Measurements from ENCODE around the gene MRGPRD.

MRGPRD gene

DNA sequence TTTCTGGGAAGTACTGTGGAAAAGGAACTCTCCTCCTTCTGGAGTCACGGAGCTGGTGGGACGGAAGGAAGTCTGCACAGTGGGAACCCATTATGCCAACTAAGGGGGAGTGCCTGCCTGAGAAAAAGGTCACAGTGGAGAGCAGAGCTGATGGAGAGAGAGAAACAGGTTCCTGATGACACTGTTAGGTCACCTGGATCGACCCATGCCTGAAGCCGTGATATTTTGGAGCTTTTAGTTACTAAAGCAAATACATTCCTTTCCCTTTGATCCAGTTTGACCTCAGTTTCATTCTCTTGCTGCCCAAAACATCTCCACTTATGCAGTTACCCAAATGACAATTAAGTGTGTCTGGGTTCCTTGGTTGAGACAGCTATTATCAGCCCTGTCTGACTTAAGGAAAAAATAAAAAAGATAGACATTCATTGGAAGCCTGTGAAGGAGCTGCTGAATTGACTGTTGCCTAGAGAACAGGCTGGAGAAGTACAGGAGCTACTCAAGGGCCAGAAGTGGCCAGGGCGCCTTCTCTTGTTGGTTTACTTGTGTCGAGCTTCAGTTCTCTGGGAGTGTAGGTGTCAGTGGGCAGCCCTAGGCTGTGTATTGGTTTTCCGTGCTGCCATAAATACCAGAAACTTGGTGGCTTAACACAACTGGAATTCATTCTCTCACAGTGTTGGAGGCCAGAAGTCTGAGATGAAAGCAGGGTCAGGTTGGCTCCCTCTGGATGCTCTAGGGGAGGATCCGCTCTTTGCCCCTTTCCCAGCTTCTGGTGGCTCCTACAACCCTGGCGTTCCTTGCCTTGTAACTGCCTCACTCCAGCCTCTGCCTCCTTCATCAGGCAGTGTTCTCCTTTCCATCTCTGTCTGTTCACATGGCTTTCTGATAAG lies 13.6 kb downstream of the MRGPRD start:
- DNase-seq, result no peak

DNA sequence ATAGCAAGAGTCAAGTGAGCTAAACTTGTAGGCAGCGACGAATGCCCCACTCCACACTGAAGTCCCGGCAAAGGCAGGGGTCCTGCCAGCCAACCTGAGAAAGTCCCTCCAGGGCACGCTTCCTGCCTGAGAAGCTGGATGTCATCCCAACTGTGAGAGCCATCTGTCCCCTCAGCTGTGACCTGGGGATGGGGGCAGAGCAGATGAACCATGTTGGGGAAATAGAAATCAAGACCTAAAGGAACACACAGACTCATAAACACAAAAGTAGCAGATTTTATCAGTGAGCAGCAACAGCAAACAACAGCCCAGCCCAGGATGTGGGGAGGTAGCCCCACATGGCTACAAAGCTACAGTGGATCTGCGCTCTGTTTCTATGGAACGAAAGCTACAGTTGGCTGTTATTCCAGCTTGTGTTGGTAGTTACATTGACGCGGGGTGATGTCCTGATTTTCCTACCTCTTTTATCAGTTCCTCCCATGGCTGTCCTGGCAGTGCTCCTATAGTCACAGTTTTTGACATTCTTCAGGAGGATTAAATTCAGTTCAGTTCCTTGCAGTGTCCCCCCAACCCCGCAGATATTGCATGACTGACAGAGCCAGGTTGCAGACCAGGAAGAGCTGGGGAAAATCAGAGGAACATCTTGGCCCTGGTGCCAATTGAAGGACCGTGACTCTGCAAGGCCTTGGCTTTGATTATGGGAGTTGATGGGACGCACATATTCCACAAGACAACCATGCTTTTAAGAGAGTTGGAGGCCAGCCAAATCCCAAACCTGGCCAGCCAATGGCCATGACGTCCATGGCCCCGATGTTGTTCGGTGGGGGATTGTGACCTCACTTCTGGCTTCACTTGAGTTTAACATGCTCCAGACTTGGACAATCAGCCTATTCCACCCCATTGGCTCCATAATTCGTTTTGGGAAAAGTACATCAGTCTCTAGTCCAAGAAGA lies 14.6 kb downstream of the MRGPRD start:
- DNase-seq, result no peak

DNA sequence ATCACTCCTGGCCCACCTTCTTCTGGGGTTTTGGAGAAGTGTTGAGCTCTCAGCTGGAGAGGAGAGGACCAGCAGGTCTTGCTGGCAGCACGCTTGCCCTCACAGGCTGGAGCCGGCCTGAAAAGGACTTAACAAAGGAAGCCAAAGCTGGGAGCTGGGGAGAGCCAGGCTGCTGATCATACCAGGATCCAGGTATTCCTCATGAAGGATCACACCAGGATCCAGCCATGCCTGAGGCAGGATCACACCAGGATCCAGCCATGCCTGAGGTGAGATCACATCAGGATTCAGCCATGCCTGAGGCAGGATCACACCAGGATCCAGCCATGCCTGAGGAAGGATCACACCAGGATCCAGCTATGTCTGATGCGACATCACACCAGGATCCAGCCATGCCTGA lies 17.0 kb downstream of the MRGPRD start:
- no peak for DNase-seq

DNA sequence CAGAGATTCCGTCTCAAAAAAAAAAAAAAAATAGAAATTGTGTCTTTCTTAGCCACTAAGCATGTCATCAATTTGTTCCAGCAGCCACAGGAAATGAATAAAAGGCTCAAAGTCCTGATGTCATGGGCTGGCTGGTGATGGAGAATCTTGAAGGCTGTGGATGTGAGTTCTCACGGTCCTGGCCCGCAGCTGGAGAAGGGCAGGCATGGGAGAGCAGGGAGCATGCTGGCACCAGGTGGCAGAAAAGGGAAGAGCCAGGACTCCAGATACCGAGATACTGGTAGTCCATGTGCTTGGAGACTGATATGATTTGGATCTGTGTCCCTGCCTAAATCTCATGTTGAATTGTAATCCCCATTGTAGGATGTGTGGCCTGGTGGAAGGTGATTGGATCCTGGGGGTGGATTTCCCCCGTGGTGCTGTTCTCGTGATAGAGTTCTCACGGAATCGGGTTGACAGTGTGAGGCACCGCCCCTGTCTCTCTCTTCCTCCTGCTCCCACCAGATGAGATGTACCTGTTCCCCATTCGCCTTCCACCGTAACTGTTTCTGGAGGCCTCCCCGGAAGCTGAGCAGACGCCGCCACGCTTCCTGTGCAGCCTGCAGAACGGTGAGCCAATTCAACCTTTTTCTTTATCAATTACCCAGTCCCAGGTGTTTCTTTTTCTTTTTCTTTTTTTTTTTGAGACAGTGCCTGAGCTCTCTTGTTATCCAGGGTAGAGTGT lies 18.1 kb downstream of the MRGPRD start:
- no peak for DNase-seq

DNA sequence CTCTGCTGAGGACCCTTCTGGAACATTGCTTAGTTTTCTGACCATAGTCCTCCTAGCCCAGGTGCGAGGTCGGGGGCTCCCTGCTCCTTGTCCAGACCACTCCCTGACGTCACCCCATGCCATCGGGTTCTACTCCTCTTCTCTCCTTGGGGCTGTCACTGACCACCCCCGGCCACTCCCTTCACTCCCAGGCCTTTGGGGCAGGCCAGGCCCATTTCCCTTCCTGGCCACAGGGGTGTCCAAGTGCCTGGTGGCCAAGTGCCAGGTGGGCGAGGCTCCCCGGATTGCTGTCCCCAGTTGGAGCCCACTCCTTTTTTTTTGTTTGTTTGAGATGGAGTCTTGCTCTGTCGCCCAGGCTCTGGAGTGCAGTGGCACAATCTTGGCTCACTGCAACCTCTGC lies 19.5 kb downstream of the MRGPRD start:
- no peak for DNase-seq

DNA sequence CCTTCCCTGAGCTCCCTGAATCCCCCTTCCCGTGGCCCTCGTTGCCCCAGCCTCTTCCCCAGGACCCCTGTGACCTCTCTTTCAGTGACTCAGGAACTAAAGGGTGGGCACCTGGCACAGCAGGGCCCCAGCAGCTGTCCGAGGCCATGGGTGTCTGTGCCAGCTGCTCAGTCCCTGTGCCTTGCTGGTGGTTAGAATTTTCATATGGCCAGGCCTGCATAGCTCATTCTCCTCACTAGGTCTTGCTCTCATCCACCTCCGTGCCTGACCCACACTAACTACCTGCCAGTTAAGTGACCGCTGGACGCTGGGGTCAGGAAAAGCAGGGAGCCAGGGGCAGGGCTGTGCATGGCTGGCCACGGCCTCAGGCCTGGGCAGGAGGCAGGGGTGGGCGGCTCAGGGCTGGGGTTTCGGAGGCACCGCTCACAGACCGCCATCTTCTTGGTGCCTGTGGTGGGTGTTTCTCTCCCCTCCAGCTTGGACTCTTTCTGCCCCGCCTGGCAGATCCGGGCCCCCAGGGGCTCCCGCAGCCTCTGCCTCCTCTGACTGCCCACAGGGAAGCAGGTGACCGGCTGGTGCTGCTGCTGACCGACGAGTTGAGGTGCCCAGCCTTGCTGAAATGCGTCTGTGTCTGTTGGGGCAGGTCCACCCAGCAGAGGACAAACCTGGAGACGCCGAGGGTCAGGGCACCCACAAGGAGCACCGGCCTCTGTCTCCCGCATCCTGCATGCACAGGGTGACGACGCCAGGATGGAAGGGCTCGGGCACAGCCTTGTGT lies 20.3 kb downstream of the MRGPRD start:
- DNase-seq, result no peak

DNA sequence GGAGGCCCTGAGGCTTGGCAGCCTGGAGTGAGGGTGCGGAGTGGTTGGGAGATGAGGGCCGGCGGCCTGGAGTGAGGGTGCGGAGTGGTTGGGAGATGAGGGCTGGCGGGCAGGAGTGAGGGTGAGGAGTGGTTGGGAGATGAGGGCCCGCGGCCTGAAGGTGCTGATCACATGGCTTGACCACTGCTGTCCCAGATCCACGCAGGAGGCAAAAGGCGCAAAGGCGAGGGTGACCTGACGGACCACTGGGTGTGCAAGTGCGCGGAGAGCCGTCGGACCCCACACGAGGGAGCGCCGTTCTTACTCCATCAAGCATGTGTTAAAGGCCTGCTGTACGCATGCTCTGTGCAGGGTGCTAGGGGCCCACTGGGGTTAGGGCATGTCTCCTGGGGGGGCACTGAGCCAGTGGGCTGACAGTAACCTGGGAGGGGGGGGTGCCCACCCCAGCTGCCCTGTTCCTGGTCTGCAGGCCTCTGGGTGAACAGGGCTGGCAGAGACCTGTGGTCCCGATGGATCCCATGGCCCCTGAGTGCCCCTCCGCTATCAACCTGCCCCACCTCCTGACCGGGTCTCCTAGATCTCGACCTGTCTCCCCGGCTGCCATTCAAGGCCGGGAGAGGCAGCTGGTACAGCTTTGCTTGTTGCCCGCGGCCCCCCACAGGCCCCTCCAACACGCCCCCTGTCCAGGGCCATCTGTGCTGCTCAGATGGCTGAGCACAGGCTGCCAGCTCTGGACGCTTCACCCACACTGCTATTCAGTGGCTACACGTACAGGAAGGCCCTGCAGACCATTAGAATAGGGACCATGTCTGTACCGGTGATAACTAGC lies 21.1 kb downstream of the MRGPRD start:
- DNase-seq, result no peak

- DNase-seq, result no peak
Measured at GRCh38 chr11:68958211-68958610, 22.6 kb downstream of the MRGPRD start.

GRCh38 chr11:68956547-68957254 lies 24.1 kb downstream of the MRGPRD start:
- DNase-seq, result no peak

DNA sequence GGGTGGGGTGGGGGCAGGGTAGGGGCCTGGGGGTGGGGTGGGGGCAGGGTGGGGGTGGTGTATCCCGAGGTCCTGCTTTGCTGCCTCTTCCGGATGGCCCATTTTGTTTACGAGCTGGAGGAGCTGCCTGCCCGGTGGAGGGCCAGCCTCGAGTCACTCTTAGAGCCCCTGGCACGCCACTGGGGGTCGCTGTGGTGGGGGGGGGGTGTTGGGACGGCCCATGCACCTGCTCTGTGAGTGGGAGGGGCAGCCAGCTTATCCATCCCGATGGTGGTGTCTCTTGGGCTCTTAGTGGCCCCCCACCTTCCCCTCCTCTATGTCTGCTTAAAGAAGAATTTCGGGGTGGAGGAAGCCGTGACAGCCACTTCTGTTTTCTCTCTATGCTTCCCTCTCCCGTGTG lies 24.6 kb downstream of the MRGPRD start:
- DNase-seq, result no peak

DNA sequence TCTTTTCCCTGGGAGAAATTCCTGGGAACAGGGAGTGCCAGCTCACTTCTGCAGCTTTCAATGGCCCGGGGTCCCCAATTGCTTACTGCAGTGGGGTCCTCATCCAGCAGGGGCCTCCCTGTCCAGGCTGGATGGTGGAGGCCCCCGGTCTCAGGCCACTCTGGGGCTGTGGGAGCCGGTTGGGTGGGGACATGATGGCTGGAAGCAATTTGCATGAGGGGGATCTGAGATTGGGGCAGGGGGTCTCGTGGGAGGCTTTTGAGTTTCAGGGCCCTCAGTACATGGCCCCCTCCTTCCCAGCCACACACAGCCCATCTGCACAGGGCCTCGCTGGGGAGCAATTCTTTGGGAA lies 25.2 kb downstream of the MRGPRD start:
- DNase-seq, result no peak

DNA sequence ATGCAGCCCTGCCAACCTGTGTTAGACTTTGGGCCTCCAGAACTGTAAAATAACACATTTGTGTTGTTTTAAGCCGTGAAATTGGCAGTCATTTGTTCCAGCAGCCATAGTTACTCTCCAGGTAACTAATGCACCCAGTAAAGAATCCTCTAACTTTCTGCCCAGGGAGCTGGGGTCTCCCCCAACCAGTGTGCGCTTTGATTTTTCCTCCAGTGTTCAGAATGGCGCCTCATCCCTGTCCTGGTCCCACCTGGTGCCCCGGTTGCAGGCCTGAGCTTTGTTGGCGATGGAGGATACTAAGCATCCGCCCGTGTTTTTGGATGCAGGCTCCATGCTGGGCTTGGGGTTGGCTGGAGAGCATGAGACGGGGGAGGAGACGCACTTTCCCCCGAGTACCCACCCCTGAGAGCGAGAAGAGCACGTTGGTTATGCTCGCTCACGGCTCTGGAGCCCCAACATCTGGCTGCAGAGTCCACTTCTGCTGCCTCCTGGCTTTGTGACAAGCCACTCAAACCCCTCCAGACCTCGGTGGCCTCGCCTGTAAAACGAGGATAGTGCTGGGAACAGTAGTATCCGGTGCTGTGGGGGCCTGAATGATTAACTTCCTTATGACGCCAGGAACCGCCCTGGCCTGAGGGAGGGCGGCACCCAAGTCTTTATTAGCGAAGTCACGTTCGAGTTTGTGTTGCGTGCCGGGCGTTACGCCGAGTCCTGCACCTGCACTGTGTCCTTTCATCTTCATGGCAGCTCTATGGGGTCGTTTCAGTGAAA lies 25.8 kb downstream of the MRGPRD start:
- DNase-seq, result no peak

DNA sequence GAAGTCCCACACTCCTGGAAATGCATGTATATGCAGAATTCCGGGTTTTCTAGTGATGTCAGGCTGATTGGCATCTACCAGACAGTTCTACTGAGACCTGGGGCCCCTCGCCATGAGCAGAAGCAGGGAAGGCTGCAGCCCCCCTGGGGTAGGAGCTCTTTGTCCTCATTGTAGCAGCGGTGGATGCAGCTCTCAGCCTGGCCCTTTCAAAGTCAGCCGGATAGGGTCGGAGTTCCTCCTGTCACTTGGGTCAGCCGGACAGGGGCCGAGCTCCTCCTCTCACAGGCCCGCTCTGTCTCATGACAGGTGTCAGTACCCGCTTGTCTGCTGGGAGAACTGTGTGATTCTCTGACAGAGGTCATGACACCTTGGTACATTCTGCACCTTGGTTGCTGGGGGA lies 30.0 kb downstream of the MRGPRD start:
- DNase-seq, result no peak

- DNase-seq, result no peak
Measured at GRCh38 chr11:68950270-68950669, 30.5 kb downstream of the MRGPRD start.

DNA sequence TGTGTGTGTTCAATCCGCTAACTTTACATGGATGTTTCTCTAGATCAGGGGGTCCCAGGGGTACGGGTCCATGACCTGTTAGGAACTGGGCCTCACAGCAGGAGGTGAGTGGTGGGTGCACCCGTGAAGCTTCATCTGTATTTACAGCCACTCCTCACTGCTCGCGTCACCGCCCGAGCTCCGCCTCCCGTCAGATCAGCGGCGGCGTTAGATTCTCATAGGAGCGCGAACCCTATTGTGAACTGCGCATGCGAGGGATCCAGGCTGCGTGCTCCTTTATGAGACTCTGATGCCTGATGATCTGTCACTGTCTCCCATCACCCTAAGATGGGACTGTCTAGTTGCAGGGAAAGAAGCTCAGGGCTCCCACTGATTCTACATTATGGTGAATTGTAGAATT lies 31.9 kb downstream of the MRGPRD start:
- DNase-seq, result no peak

DNA sequence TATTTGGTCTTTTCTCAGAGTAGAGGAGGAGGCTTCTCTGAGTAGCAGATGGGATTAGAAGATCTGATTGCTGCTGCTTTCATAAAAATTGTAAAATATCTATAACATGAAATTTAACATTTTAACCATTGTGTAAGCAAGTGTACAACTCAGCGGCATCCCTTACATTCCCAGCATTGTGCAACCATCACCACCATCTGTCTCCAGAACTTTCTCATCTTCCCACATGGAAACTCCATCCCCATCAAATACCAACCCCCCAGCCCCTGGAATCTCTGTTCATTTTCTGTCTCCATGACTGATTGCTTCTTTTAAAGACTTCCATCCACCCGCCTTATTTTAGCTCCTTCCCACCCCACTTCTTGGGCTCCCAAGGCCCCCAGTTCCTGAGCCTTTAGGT lies 32.3 kb downstream of the MRGPRD start:
- no peak for DNase-seq

- no peak for DNase-seq
Measured at GRCh38 chr11:68947151-68947550, 33.6 kb downstream of the MRGPRD start.

- no peak for DNase-seq
Measured at GRCh38 chr11:68946416-68947090, 34.2 kb downstream of the MRGPRD start.

DNA sequence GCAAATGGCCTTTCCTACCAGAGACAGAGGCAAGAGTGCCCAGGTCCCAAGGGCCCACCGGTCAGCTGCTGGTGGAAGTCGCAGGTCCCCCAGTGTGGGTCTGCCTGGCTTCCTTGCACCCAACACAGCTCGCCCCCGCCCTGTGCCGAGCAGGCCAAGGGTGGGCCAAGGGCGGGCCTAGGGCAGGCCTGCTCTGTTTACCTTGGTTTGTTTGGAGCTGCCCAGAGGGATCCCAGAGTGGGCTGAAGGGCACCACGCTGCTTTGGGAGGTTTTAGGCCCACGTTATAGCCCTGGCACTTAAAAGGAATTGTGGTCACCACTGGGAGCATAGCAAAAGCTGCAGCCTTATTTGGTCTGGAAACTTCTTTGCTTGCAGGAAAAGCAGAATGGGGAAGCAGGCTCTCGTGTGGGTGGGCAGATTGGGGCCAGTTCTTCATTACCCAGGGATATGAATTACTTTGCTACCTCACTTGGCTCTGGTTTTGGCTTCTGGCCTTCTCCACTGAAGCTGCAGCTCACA lies 38.0 kb downstream of the MRGPRD start:
- DNase-seq, result no peak

All from NK-92 treated with Interleukin-12 subunit alpha and Interleukin-12 subunit beta, amount 100 ng/mL, for 24 hours (cell line).